ENCODE data around the gene SMOC2. TPM values are rescaled to one million over a fixed set of nuclear protein-coding genes. Genes with fewer than 3 reads are reported as not detected.

Gene SMOC2
- total RNA-seq, 4 donors from 2014 or later: 45.8 to 382 (median 160) TPM

DNA sequence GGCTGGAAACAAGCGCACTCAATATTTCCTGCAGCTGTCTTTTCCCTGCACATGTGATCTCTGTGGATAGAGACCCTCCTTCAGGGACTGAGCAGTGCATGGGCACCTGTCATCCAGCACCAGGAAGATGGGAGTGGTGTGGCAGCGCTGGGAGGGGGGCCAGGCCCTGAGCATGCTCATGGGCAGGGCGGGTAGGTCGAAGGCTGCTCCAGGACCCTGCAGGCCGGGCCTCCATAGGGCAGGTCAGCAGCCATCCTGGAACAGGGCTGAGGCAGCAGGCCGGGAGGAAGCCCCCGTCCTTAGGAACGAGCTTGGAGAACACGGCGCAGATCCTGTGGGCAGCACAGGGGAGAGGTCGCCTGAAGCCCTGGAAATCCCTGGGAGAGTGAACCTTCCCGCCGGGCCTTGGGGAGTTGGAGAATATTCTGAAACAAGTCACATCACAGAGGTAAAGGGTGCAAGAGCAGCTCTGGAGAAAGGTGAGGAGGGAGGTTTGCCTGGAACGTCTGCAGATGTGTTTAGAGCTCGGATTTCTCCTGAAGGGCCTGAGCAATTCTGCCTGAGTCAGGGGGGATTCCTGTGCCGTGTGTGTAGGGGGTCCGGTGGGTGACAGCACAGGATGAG, 133.2 kb downstream of the SMOC2 start:
- Histone ChIP-seq H3K4me1 (peaks cover 7 to 58% (median 19%) of the 10 kb centered on the region in 3 donors), H3K27ac (peak overlapping the region; percentile 78 to 88 (median 86)), H3K27me3 (no peaks in the 10 kb centered on the region), H3K36me3 (no peaks in the 10 kb centered on the region), H3K9me3 (no peaks in the 10 kb centered on the region), H3K4me3 (peak overlapping the region in 1 of 2 donors; percentile 23)
- WGBS, 2 donors (ENCODE audit: low coverage in 1 of 2): 20% methylated on average over 1 of the region's 17 CpGs; no CpG with 5 or more reads in 1 of the 2 donors
- TF ChIP-seq, protein P1, sequence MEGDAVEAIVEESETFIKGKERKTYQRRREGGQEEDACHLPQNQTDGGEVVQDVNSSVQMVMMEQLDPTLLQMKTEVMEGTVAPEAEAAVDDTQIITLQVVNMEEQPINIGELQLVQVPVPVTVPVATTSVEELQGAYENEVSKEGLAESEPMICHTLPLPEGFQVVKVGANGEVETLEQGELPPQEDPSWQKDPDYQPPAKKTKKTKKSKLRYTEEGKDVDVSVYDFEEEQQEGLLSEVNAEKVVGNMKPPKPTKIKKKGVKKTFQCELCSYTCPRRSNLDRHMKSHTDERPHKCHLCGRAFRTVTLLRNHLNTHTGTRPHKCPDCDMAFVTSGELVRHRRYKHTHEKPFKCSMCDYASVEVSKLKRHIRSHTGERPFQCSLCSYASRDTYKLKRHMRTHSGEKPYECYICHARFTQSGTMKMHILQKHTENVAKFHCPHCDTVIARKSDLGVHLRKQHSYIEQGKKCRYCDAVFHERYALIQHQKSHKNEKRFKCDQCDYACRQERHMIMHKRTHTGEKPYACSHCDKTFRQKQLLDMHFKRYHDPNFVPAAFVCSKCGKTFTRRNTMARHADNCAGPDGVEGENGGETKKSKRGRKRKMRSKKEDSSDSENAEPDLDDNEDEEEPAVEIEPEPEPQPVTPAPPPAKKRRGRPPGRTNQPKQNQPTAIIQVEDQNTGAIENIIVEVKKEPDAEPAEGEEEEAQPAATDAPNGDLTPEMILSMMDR (IDR thresholded peaks at IDR 0.05): no peak
- TF ChIP-seq POLR2AphosphoS5 (IDR thresholded peaks at IDR 0.05): no peak
- TF ChIP-seq POLR2A (IDR thresholded peaks at IDR 0.05): no peak
- TF ChIP-seq EP300 (IDR thresholded peaks at IDR 0.05): no peak
- ATAC-seq: no peak

DNA sequence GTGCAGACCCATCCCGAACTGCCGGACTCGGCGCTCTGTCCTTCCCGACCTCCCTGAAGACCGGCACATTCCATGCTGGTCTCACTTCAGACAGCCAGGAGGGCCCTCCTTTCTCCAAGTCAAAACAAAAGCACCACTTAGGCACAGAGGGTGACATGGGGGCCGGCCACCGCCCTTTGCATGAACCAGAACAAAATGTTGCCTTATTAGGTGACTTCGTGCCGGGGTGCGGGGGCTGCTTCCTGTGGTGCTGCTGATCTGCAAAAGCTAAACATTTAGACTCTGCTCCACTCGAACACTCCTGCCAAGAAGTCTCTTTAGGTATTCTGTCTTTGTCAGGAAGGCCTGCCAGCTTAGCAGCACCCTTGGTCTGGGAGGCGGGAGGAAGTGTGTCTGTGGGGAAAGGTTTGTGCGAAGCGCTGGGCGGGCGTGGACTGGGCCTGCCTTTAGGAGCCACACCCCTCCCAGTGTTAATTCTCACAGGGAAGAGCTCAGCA, 133.8 kb downstream of the SMOC2 start:
- 0 to 40% methylated on average over 1 of the region's 17 CpGs for WGBS, 2 donors (ENCODE audit: low coverage in 1 of 2)
- no peaks in the 10 kb centered on the region for H3K36me3 ChIP-seq
- peak overlapping the region; percentile 78 to 88 (median 86) for H3K27ac ChIP-seq
- H3K4me3 ChIP-seq: peak overlapping the region in 1 of 2 donors; percentile 23
- peaks cover 7 to 64% (median 19%) of the 10 kb centered on the region in 3 donors for H3K4me1 ChIP-seq
- no peaks in the 10 kb centered on the region for H3K27me3 ChIP-seq
- TF ChIP-seq POLR2AphosphoS5 (IDR thresholded peaks at IDR 0.05) (peak; percentile 93), POLR2A (IDR thresholded peaks at IDR 0.05) (no peak)
- H3K9me3 ChIP-seq: no peaks in the 10 kb centered on the region
- ATAC-seq: peak; percentile 92

DNA sequence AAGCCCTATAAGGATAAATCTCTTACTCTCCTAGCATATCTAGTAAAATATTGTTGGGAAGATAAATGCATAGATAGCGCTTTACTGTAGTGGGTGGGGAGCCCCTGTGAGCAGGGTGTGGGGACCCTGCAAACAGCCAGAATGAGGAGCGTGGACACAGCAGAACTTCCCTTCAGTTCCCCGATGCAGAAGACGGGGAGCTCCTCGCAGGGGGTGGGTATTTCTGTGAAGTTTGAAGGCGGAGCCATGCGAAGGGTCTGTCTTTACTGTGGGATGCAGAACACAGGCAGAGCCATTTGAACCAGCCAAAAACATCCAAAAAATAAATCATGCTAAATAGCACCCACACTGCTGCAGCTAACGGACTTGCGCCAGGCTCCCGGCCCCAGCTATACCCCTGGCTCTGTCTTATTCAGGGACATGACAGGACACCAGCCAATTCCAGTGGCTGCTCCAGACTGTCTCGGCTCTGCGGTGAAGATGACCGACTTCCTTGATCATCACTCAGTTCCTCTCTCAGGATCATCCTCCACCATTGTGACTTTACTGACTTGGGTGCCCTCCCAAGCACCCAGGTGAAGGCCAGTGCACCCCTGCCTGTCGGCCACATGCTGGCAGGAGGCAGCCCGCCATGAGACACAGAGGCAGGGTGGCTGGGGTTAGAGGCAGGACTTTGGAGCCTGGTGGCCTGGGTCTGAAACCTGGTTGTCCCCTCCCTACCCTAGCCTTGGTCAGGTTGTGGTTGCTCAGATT, 134.5 kb downstream of the SMOC2 start:
- no peak for ATAC-seq
- Histone ChIP-seq H3K4me3 (peak overlapping the region in 1 of 2 donors; percentile 23), H3K27ac (peak overlapping the region; percentile 25 to 88 (median 86)), H3K36me3 (no peaks in the 10 kb centered on the region), H3K4me1 (peaks cover 7 to 65% (median 19%) of the 10 kb centered on the region in 3 donors), H3K9me3 (no peaks in the 10 kb centered on the region), H3K27me3 (no peaks in the 10 kb centered on the region)
- 34 to 78% methylated on average over 7 to 10 of the region's 15 CpGs for WGBS, 2 donors (ENCODE audit: low coverage in 1 of 2)
- TF ChIP-seq POLR2A (IDR thresholded peaks at IDR 0.05) (no peak), POLR2AphosphoS5 (IDR thresholded peaks at IDR 0.05) (no peak)
- TF ChIP-seq, protein P1 (IDR thresholded peaks at IDR 0.05): no peak

- WGBS, 2 donors (ENCODE audit: low coverage in 1 of 2): 89 to 95% methylated on average over 5 to 10 of the region's 14 CpGs
- H3K27ac ChIP-seq: peak overlapping the region in 2 of 4 donors; percentile 86
- H3K4me3 ChIP-seq: no peak overlapping the region
- TF ChIP-seq, protein P1 (IDR thresholded peaks at IDR 0.05): no peak
- TF ChIP-seq EP300 (IDR thresholded peaks at IDR 0.05): no peak
- no peak for TF ChIP-seq POLR2A (IDR thresholded peaks at IDR 0.05)
- no peak for TF ChIP-seq POLR2AphosphoS5 (IDR thresholded peaks at IDR 0.05)
- H3K4me1 ChIP-seq: peaks cover 7 to 65% (median 19%) of the 10 kb centered on the region in 3 donors
- no peak for ATAC-seq
- no peaks in the 10 kb centered on the region for H3K9me3 ChIP-seq
- H3K36me3 ChIP-seq: no peaks in the 10 kb centered on the region
- H3K27me3 ChIP-seq: no peaks in the 10 kb centered on the region
These were observed 135.4 kb downstream of the SMOC2 start for GRCh38 chr6:168576388-168576787.

DNA sequence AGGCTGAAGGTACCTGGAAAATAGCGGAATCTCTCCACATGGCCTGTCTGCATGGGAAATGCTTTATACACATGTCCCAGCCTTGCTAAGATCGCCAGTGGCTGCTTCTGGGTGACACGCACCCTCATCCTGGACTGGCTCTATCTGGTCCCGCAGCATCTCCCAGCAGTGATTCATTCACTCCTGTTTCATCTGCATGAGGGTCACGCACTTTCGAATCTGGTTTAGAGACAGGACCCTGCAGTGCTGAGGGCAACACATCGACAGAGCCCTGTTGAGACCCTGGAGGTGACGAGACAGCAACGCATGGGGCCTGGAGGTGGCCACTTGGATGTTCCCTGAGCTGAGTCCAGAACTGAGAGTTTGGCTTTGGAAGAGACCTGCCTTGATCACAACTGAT, 136.5 kb downstream of the SMOC2 start:
- no peaks in the 10 kb centered on the region for H3K36me3 ChIP-seq
- WGBS, 2 donors (ENCODE audit: low coverage in 1 of 2): 100% methylated on average over 6 of the region's 9 CpGs; no CpG with 5 or more reads in 1 of the 2 donors
- H3K27ac ChIP-seq: peak overlapping the region in 1 of 4 donors; percentile 79
- H3K4me3 ChIP-seq: no peak overlapping the region
- no peaks in the 10 kb centered on the region for H3K9me3 ChIP-seq
- no peak for TF ChIP-seq POLR2A (IDR thresholded peaks at IDR 0.05)
- TF ChIP-seq EP300 (IDR thresholded peaks at IDR 0.05): no peak
- no peak for TF ChIP-seq POLR2AphosphoS5 (IDR thresholded peaks at IDR 0.05)
- TF ChIP-seq, protein P1 (IDR thresholded peaks at IDR 0.05): no peak
- no peak for ATAC-seq
- peaks cover 7 to 65% (median 19%) of the 10 kb centered on the region in 3 donors for H3K4me1 ChIP-seq
- no peaks in the 10 kb centered on the region for H3K27me3 ChIP-seq
